ENCODE results near the gene HIP1R. TPM values are rescaled to one million over a fixed set of nuclear protein-coding genes. Genes with fewer than 3 reads are reported as not detected.
A peak's percentile ranks its signal among the peaks of the same experiment; 100 is the strongest.
"Not testable (repeated sequence)": the region's sequence is repeated elsewhere in the genome, so short reads cannot be mapped to it uniquely, and the experiment has no call there.

Gene HIP1R, protein sequence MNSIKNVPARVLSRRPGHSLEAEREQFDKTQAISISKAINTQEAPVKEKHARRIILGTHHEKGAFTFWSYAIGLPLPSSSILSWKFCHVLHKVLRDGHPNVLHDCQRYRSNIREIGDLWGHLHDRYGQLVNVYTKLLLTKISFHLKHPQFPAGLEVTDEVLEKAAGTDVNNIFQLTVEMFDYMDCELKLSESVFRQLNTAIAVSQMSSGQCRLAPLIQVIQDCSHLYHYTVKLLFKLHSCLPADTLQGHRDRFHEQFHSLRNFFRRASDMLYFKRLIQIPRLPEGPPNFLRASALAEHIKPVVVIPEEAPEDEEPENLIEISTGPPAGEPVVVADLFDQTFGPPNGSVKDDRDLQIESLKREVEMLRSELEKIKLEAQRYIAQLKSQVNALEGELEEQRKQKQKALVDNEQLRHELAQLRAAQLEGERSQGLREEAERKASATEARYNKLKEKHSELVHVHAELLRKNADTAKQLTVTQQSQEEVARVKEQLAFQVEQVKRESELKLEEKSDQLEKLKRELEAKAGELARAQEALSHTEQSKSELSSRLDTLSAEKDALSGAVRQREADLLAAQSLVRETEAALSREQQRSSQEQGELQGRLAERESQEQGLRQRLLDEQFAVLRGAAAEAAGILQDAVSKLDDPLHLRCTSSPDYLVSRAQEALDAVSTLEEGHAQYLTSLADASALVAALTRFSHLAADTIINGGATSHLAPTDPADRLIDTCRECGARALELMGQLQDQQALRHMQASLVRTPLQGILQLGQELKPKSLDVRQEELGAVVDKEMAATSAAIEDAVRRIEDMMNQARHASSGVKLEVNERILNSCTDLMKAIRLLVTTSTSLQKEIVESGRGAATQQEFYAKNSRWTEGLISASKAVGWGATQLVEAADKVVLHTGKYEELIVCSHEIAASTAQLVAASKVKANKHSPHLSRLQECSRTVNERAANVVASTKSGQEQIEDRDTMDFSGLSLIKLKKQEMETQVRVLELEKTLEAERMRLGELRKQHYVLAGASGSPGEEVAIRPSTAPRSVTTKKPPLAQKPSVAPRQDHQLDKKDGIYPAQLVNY
- polyA plus RNA-seq (ENCODE audit: insufficient read length in 4 of 4) = 100 to 1,000 TPM in 1 of 4 donors, 10 to 100 TPM in 3; 56.4 to 110 (median 83.4) TPM

DNA sequence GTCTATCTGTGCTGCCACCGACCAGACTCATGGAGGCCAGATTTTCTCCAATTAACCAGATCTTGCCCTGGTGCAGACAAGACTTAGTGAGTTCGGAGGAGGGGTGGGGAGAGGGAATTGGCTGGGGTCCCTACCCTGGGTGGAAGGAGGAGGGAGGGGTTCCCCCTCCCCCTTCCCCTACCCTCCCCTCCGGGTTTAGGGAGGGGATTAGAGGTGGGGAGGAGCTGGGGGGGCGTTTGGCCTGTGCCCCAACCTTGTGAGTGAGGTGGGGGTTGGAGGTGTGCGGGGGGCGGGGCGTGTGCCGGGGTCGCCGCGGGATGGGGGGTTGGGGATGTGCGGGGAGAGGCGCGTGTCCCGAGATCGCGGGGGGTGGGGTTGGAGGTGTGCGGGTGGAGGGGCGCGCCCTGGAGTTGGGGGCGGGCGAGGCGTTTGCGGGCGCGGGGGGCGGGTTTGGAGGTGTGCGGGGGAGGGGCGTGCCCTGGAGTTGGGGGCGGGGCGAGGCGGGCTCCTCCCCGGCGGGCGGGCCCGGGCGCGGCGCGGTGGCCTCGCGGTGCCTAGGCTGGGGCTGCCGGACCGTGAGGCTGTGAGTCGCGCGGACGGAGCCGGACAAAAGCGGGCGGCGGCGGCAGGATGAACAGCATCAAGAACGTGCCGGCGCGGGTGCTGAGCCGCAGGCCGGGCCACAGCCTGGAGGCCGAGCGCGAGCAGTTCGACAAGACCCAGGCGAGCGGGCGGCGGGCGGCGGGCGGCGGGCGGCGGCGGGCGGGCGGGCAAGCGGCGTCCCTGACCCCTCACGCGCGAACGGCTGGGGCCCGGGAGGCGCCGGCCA lies at the start of gene HIP1R:
Gene HIP1R, plus strand, starts transcription at position 537 of the 829 bp plus-strand sequence. Its CDS starts 94 bp downstream, at position 631.
- DNase-seq (ENCODE audit: low read depth in 4 of 4, low spot score in 2 of 4) = no peak

DNA sequence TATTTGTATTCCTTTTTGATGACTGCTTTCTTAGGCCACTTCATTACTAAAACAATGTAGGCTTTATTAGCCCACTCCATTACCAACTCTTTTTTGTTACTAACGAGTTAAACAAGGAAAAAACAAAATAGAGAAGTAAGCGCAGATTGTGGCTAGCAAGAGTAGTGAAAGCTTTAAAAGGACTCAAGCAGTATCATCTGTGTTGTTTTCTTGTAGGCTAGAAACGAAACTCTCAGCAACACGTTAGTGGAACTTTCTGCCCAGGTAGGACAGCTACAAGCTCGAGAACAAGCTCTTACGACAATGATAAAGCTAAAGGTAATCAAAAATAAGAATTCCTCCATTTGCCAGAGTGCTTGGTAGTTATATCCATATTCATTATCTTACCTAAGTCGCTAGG lies 49.8 kb upstream of the HIP1R start:
- DNase-seq (ENCODE audit: low read depth in 4 of 4, low spot score in 2 of 4) = no peak

DNA sequence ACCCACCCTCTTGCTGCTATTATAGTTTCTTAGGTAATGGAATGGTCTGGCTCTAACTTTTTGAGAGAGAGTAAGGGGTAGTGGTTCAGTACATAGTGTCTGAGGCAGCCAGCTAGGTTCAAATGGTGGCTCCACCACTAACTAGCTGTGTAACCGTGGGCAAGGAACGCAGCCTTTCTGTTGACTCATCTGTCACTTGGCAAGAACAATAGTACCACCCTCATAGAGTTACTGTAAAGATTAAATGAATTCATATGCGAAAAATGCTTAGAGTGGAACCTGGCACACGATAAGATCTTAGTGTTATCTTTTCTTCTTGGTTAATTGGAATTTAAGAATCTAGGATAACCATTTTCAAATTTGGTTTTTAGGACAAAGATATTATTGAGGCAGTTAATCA lies 46.9 kb upstream of the HIP1R start:
- no peak for DNase-seq (ENCODE audit: low read depth in 4 of 4, low spot score in 2 of 4)

DNA sequence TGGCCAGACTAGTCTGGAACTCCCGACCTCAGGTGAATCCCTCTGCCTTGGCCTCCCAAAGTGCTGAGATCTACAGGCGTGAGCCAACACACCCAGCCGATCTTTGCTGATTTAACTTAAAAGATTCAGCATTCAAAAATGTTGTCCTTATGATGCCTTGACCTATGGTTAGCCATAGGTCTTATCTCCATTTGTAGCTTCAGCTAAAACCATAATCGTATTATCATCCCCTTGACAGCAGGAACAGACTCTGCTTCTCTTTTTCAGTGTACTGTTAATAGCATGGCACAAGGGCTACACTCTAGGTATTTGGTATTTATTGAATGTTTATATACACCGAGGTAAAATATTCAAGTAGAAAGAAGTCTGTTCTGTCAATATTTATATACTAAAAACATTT lies 45.6 kb upstream of the HIP1R start:
- no peak for DNase-seq (ENCODE audit: low read depth in 4 of 4, low spot score in 2 of 4)

DNA sequence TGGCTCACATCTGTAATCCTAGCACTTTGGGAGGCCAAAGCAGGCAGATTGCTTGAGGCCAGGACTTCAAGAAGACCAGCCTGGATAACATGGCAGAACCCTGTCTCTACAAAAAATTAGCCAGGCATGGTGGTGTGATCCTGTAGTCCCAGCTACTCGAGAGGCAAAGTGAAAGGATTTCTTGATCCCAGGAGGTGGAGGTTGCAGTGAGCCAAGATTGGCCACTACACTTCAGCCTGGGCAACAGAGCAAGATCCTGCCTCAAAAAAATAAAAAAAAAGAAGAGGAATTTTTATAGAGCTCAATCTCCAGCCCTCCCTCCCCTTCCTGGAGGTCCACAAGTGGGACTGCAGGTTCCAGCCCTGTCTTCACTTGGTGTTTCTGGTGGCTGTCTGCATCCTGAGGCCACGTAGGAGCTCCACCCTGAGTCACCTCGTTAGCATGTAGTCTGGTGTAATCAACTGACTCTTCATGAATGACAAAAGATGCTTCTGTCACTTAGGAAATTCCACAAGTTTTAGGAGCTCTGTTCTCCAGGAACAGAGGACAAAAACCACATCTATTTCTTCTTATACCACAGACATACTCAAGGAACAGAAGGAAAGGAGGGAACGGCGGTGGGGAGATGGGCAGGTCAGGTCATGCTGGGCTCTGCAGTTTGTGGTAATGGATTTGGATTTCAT lies 44.7 kb upstream of the HIP1R start:
- DNase-seq (ENCODE audit: low read depth in 4 of 4, low spot score in 2 of 4) = no peak

DNA sequence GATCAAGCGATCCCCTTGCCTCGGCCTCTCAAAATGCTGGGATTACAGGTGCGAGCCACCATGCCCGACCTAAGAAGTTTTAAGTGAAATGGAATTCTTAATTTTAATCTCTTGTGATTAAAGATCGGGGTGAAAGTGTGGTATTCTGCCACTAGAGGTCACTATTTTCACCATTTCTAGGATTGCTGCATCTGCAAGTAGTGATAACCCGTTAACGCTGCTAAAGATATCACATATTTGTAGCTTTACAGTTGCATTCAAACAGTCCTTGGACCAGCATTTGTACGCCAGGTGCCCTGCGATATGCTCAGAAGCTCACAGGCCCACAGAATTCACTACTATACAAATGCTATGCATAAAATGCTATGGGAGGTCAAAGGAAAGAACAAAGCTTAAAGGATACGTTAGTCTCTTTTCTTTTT lies 41.6 kb upstream of the HIP1R start:
- peak in 3 of 4 donors; percentile 22 to 36 (median 27) for DNase-seq (ENCODE audit: low read depth in 4 of 4, low spot score in 2 of 4)

DNA sequence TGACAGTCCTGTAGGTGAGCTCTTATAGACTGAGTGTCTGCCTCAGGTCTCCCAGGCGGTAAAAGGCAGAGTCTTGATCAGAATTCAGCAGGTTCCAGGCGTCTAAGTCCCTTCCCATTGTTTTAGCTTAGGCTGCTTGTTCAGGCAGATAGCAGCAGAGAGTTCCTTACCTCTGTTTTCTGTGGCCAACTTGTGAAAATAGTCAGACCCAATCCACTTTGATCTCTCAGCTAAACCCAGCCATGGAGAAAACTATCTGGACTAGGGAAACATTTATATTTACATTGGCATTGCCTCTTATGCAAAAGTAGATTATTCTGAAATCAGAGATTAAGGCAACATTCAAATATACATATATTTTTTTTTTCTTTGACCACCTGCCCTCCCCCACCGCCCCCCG lies 39.5 kb upstream of the HIP1R start:
- DNase-seq (ENCODE audit: low read depth in 4 of 4, low spot score in 2 of 4) = no peak

DNA sequence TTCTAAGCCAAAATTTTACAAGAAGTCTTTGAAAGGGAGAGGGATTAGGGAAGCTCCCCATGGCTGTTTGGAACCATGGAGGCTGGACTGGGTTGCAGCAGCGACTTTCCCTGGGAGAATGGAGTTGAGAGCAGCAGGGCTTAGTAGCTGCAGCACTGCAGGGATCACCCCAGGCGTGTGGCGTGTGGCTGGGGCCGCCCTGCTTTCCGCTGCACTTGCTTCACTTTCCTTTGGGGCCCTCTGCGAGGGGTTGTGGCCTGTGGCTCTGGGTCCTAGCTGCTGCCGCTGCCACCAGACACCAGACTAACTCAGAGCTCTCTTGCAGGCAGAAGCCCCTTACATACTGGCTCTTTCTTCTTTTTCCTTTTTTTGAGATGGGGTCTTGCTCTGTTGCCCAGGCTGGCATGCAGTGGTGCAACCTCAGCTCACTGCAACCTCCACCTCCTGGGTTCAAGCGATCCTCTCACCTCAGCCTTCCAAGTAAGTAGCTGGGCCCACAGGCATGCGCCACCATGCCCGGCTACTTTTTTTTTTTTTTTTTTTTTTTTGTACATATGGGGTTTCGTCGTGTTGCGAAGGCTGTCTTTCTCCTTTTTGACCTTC lies 35.5 kb upstream of the HIP1R start:
- no peak for DNase-seq (ENCODE audit: low read depth in 4 of 4, low spot score in 2 of 4)

DNA sequence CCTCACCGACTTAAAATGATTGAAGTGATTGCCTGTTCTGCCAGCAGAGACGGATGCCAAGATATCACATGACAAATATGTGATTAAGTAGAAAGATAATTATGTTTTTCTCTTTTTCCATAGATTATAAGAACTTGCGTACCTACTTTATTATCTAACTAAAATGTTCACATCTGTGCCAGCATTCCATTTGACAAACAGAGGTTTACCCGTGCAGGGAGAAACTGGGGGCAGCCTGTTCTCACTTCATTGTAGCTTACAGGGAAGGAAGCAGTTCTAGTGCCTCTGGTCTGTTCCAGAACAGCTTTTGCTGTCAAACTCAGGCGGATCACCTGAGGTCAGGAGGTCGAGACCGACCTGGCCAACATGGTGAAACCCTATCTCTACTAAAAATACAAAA lies 31.3 kb upstream of the HIP1R start:
- no peak for DNase-seq (ENCODE audit: low read depth in 4 of 4, low spot score in 2 of 4)

DNA sequence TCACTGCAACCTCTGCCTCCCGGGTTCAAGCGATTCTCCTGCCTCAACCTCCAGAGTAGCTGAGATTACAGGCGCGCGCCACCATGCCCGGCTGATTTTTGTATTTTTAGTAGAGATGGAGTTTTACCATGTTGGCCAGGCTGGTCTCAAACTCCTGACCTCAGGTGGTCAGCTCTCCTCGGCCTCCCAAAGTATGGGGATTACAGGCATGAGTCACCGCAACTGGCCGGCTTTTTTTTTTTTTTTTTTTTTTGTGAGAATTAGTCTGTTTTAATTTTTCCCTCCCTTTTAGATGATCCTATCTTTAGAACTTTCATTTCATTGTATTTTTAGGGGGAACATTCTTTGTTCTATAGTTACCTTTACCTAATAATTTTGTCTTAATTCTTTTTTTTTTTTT lies 30.3 kb upstream of the HIP1R start:
- DNase-seq (ENCODE audit: low read depth in 4 of 4, low spot score in 2 of 4) = not testable (repeated sequence)

DNA sequence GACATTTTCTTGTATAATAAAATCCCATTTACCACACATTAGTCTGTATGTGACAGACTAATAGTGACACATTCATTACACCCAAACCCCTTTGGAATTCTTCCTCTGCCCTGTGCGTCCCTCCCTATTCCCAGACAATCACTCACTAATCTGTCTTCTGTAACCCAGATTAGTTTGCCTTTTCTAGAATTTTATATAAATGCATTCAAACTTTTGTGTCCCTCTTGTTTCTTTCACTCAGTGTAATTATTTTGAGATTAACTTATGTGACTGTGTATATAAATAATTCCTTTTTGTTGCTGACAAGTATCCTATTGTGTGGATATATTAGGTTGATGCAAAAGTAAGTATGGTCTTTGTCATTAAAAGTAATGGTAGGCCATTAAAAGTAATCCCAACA lies 27.6 kb upstream of the HIP1R start:
- DNase-seq (ENCODE audit: low read depth in 4 of 4, low spot score in 2 of 4) = no peak

DNA sequence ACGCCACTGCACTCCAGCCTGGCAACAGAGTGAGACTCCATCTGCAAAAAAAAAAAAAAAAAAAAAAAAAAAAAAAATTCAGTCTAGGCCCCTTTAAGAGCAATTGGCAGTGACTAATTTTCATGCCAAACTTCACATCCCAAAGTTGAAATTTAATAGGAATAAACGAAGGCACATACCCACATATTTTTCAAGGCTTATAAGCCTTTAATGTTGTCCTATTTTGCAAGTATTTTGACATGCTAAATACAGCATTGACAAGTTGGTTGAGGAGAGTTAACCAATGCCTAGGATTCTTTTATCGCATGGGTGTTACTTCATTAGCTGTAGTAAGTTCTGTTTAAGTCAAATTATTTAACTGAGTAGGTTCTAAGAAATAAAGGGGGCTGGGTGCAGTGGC lies 23.5 kb upstream of the HIP1R start:
- DNase-seq (ENCODE audit: low read depth in 4 of 4, low spot score in 2 of 4) = no peak

DNA sequence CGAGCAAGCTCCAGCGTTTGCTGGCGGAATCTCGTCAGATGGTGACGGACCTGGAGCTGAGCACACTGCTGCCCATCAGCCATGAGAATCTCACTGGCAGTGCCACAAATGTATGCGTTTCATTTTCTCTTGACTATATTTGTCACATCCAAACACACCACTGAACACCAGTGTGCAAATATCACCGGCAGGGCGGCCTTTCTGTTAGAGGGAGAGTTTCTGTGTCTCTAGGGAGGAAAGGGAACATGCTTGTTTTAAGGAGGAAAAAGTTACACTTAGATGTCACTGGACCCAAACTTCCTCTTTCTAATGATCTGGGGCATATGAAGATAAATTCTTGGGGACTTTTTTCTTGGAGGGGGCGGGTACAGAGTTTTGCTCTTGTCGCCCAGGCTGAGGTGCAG lies 21.9 kb upstream of the HIP1R start:
- DNase-seq (ENCODE audit: low read depth in 4 of 4, low spot score in 2 of 4) = no peak

DNA sequence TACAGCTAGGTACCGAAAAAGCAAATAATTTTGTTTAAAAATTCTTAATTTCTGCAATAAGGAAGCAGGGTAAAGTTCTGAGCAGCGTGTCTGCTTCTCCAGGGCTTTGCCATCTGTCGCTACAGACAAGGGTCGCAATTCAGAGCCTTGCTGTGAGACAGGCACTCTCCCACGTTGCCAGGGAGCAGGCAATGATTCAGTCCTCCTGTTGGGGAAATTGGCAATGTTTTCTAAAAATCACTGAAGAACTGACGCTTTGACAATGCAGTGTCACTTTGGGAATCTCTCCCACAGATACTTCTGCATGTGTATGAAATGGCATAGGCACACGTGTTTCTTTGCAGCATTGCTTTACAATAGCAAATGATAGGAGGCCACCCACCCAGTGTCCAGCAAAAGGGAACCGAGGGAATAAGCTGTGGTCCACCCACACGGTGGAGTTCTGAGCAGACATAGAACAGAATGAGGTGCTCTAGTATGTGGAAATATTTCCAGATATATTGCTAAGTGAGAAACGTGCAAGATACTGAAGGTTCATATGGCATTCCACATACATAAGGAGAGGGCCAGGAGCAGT lies 16.0 kb upstream of the HIP1R start:
- no peak for DNase-seq (ENCODE audit: low read depth in 4 of 4, low spot score in 2 of 4)

DNA sequence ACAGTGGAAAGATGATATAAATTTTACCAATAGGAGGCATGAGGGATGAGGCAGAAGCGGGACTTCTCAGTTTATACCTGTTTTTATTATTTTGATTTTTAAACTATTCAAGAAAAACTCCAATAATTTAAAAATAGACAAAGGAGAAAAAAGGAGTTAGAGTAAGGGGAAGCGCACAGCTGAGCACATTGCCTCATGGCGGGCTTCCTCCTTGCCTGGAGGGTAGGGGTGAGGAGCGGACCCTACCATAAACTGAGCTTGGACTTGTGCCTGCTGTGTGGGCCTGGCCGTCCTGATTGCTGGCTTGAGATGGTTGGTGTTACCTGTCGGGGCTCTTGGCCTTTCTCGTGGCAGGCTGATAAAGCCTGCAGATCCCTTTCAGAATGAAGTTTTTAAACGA lies 15.1 kb upstream of the HIP1R start:
- no peak for DNase-seq (ENCODE audit: low read depth in 4 of 4, low spot score in 2 of 4)

DNA sequence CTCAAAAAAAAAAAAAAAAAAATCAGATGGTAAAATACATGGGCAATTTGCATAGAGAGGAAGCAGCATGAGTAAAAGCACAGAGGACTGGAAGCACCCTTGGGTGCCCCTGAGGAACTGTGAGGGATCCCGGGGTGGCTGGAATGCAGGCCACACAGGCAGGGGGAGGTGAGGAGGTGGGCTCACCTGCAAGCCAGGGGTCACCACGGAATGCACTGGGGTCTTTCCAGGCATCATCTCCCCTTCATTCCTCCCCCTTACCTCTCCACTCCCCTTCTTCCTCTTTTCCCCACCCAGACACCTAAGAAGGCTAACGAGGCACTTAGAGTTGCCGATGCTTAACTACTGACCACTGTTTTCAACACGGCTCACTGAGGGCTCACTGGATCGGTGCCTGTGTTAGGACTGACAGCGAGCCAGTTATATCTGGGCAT lies 14.4 kb upstream of the HIP1R start:
- DNase-seq (ENCODE audit: low read depth in 4 of 4, low spot score in 2 of 4) = no peak

DNA sequence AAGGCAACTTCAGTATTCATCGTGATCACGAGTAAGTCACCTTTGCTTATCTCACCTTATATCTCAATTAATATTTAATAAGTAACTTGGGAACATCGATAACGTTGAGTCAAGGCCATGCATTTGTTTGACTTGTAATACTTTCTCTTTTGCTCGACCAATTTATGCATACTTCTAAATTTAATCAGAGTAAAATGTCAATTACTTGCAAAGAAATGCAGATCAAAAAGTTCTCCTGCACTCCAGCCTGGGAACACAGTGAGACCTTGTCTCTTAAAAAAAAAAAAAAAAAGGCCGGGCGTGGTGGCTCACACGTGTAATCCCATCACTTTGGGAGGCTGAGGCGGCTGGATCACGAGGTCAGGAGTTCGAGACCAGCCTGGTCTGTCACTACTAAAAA lies 11.8 kb upstream of the HIP1R start:
- DNase-seq (ENCODE audit: low read depth in 4 of 4, low spot score in 2 of 4) = no peak

DNA sequence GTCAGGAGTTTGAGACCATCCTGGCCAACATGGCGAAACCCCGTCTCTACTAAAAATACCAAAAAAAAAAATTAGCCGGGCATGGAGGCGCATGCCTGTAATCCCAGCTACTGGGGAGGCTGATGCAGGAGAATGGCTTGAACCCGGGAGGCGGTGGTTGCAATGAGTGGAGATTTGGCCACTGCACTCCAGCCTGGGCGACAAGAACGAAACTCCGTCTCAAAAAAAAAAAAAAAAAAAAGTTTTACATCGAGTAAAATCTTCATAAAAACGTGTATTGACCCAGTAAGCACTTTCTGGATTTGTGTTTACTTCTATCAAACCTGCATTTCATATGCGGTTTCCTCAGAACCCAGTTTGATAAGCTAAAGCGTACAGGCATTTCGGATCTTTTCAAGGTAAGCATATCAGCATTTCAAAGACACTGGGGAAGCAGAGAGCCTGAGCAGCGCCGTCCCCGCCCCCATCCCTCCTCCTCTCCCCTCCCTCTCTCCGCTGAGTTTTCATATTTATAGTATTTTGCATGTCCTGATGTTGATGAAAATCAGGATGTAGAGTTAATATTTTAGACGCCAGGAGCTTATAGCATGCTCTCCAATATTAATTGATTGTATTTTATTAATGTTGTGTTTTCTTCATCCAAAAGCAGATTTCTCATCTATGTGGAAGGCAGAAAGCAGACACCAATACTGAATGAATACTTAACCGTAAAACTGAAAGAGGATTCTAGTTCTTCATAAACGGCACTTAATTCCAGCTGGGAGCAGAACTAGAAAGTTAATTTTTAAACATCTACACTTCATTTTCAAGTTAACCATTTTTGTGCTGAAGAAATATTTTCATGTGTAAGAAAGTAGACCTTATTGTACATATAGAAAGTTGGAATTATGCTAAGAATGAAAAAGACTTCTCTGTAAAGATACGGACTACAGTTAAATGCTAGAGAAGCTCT lies 9.2 kb upstream of the HIP1R start:
- no peak for DNase-seq (ENCODE audit: low read depth in 4 of 4, low spot score in 2 of 4)
